WTC11 (cell line): ENCODE results near the gene POLR1G. TPM values are rescaled to one million over a fixed set of nuclear protein-coding genes. Genes with fewer than 3 reads are reported as not detected.

ENCODE experiments used
- ATAC-seq: fragments of 200-7000 bp; cut with Tn5 transposase; 2 replicates; pipeline ENCODE4 v1.10.0; 2021; ENCODE audit warnings: mild to moderate bottlenecking, moderate library complexity
- CTCF ChIA-PET: fragments of 300-600 bp; sonication (Branson Sonifier 250); formaldehyde crosslinking; loops from one replicate; lab custom pipeline; 2021; ENCODE audit warnings: antibody characterized with exemption; lab: Charles Lee
- POLR2A ChIA-PET: fragments of 350-600 bp; sonication (Branson Sonifier 250); formaldehyde crosslinking; loops from one replicate; lab custom pipeline; 2021; ENCODE audit warnings: antibody characterized with exemption; lab: Charles Lee
- DNase-seq: peaks from one replicate; pipeline ENCODE4 v3.0.0; 2021; ENCODE audit warnings: low spot score
- H3K27ac Mint-ChIP-seq: 2 replicates; pipeline ENCODE4 v1.8.0; 2021; ENCODE audit warnings: mixed read lengths
- H3K27me3 Mint-ChIP-seq: 2 replicates; pipeline ENCODE4 v1.8.0; 2021; ENCODE audit warnings: low read depth, mild to moderate bottlenecking, moderate library complexity, mixed read lengths
- H3K36me3 Mint-ChIP-seq: 2 replicates; pipeline ENCODE4 v1.8.0; 2021; ENCODE audit warnings: mixed read lengths
- H3K4me1 Mint-ChIP-seq: 2 replicates; pipeline ENCODE4 v1.8.0; 2022; ENCODE audit warnings: mixed read lengths
- H3K4me3 Mint-ChIP-seq: 2 replicates; pipeline ENCODE4 v1.8.0; 2021; ENCODE audit warnings: mild to moderate bottlenecking, moderate library complexity, mixed read lengths
- H3K9me3 Mint-ChIP-seq: 2 replicates; pipeline ENCODE4 v1.8.0; 2021; ENCODE audit warnings: mixed read lengths
- CTCF ChIP-seq: fragments of 200-600 bp; IDR thresholded peaks from 2 replicates; pipeline ENCODE4 v1.8.0; 2022; ENCODE audit warnings: antibody characterized with exemption
- E2F5 ChIP-seq: sonication (generic); formaldehyde crosslinking; IDR thresholded peaks from 2 replicates; pipeline ENCODE4 v1.8.1; 2022; ENCODE audit warnings: mild to moderate bottlenecking, moderate library complexity, missing genetic modification reagents
- EMX1 ChIP-seq: fragments of 250-450 bp; sonication (Bioruptor Pico); IDR thresholded peaks from 2 replicates; pipeline ENCODE4 v1.8.0; 2021; ENCODE audit warnings: mild to moderate bottlenecking
- ESRRA ChIP-seq: sonication (generic); formaldehyde crosslinking; IDR thresholded peaks from 2 replicates; pipeline ENCODE4 v1.8.1; 2022; ENCODE audit warnings: mild to moderate bottlenecking, missing genetic modification reagents, borderline replicate concordance
- ETV6 ChIP-seq: sonication (generic); formaldehyde crosslinking; IDR thresholded peaks from 2 replicates; pipeline ENCODE4 v1.8.1; 2022; ENCODE audit warnings: mild to moderate bottlenecking, missing genetic modification reagents
- GABPB1 ChIP-seq: sonication (generic); formaldehyde crosslinking; IDR thresholded peaks from 2 replicates; pipeline ENCODE4 v1.8.1; 2023; ENCODE audit warnings: mild to moderate bottlenecking, missing genetic modification reagents
- IRF1 ChIP-seq: sonication (generic); formaldehyde crosslinking; IDR thresholded peaks from 2 replicates; pipeline ENCODE4 v1.8.0; 2023; ENCODE audit warnings: missing genetic modification reagents
- NFYB ChIP-seq: sonication (generic); formaldehyde crosslinking; conservative IDR thresholded peaks from 2 replicates; pipeline ENCODE4 v1.8.0; 2022; ENCODE audit warnings: low read depth, missing genetic modification reagents
- NR2C2 ChIP-seq: sonication (generic); formaldehyde crosslinking; IDR thresholded peaks from 2 replicates; pipeline ENCODE4 v1.8.0; 2022; ENCODE audit warnings: mild to moderate bottlenecking, missing genetic modification reagents
- NR3C1 ChIP-seq: sonication (generic); formaldehyde crosslinking; conservative IDR thresholded peaks from 2 replicates; pipeline ENCODE4 v1.8.1; 2023; ENCODE audit warnings: low read depth, mild to moderate bottlenecking, missing genetic modification reagents
- OVOL2 ChIP-seq: fragments of 250-450 bp; sonication (Bioruptor Pico); IDR thresholded peaks from 2 replicates; pipeline ENCODE4 v1.9.0; 2021; ENCODE audit warnings: mild to moderate bottlenecking, borderline replicate concordance
- PREB ChIP-seq: sonication (generic); formaldehyde crosslinking; IDR thresholded peaks from 2 replicates; pipeline ENCODE4 v1.8.1; 2022; ENCODE audit warnings: mild to moderate bottlenecking, missing genetic modification reagents, moderate library complexity, borderline replicate concordance
- PRRX2 ChIP-seq: fragments of 250-450 bp; sonication (Bioruptor Pico); IDR thresholded peaks from 2 replicates; pipeline ENCODE4 v1.8.0; 2021; ENCODE audit warnings: mild to moderate bottlenecking
- RELA ChIP-seq: sonication (generic); formaldehyde crosslinking; IDR thresholded peaks from 2 replicates; pipeline ENCODE4 v1.8.1; 2022; ENCODE audit warnings: missing genetic modification reagents, mild to moderate bottlenecking, borderline replicate concordance
- RORB ChIP-seq: fragments of 250-450 bp; sonication (Bioruptor Pico); IDR thresholded peaks from 2 replicates; pipeline ENCODE4 v1.9.0; 2021; ENCODE audit warnings: mild to moderate bottlenecking
- SMAD3 ChIP-seq: sonication (generic); formaldehyde crosslinking; IDR thresholded peaks from 2 replicates; pipeline ENCODE4 v1.8.0; 2022; ENCODE audit warnings: missing genetic modification reagents, mild to moderate bottlenecking, borderline replicate concordance
- ZNF219 ChIP-seq: sonication (generic); formaldehyde crosslinking; IDR thresholded peaks from 2 replicates; pipeline ENCODE4 v1.8.0; 2023; ENCODE audit warnings: missing genetic modification reagents, mild to moderate bottlenecking, borderline replicate concordance
- ZNF263 ChIP-seq: sonication (generic); formaldehyde crosslinking; IDR thresholded peaks from 2 replicates; pipeline ENCODE4 v1.8.1; 2022; ENCODE audit warnings: low read depth, mild to moderate bottlenecking, moderate library complexity, missing genetic modification reagents
- ZNF396 ChIP-seq: fragments of 250-450 bp; sonication (Bioruptor Pico); IDR thresholded peaks from 2 replicates; pipeline ENCODE4 v1.8.0; 2021; ENCODE audit warnings: mild to moderate bottlenecking, moderate library complexity, borderline replicate concordance
- ZNF512 ChIP-seq: sonication (generic); formaldehyde crosslinking; IDR thresholded peaks from 2 replicates; pipeline ENCODE4 v1.8.1; 2022; ENCODE audit warnings: missing genetic modification reagents, borderline replicate concordance
- total RNA-seq: library from RNA; stranded (reverse); gene quantifications from 3 replicates; pipeline ENCODE4 v1.2.3, GENCODE V29; 2021
- TF ChIP-seq, protein P1 (sequence below): sonication (generic); formaldehyde crosslinking; conservative IDR thresholded peaks from 2 replicates; pipeline ENCODE4 v1.8.1; 2023; ENCODE audit warnings: mild to moderate bottlenecking, low read depth, missing genetic modification reagents, moderate library complexity
- TF ChIP-seq, protein P2 (sequence below): sonication (generic); formaldehyde crosslinking; IDR thresholded peaks from 2 replicates; pipeline ENCODE4 v1.8.1; 2023; ENCODE audit warnings: mild to moderate bottlenecking, missing genetic modification reagents

Gene POLR1G
- total RNA-seq, 1 experiment from 2014 or later: 38.1 TPM

DNA sequence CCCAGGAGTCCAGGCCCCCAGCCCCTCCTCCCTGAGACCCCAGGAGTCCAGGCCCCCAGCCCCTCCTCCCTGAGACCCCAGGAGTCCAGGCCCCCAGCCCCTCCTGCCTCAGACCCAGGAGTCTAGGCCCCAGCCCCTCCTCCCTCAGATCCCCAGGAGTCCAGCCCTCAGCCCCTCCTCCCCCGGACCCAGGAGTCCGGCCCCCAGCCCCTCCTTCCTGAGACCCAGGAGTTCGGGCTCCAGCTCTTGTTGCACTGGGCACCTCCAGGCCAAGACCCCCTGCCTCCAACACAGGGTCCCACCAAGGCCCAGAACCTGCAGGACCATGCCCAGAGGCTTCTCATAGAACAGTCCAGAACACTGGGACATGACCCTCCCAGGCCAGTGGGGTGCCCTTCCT is 13.5 kb downstream of the POLR1G start:
- H3K27ac Mint-ChIP-seq: no peak overlapping the region
- CTCF ChIA-PET: interaction anchor here (0.6 to 1.3 kb wide), 4 partner anchors 59 to 379 kb away, joined by 3 to 7 read pairs (median 4); no protein-coding TSS in a partner anchor
- no peak for TF ChIP-seq RORB (CRISPR knock-in tag)
- no peak for TF ChIP-seq ETV6
- no peak for TF ChIP-seq CTCF
- no peak for TF ChIP-seq EMX1 (CRISPR knock-in tag)
- no peak for TF ChIP-seq ZNF512 (CRISPR knock-in tag)
- TF ChIP-seq ZNF219 (CRISPR knock-in tag): no peak
- no peak for TF ChIP-seq SMAD3 (CRISPR knock-in tag)
- no peak for TF ChIP-seq PRRX2 (CRISPR knock-in tag)
- TF ChIP-seq, all 79 proteins: peak for 0
- no peak for ATAC-seq
- no peak for DNase-seq
- Mint-ChIP-seq H3K4me1 (peaks cover 16% of the 10 kb centered on the region), H3K9me3 (no peaks in the 10 kb centered on the region), H3K36me3 (peaks cover 14% of the 10 kb centered on the region), H3K27me3 (no peaks in the 10 kb centered on the region), H3K4me3 (no peak overlapping the region)
- POLR2A ChIA-PET: no interaction called here

- peaks cover 14% of the 10 kb centered on the region for H3K36me3 Mint-ChIP-seq
- no peak overlapping the region for H3K27ac Mint-ChIP-seq
- H3K4me3 Mint-ChIP-seq: no peak overlapping the region
- no peak for ATAC-seq
- CTCF ChIA-PET: interaction anchor here (0.6 to 1.3 kb wide), 4 partner anchors 59 to 379 kb away, joined by 3 to 7 read pairs (median 4); no protein-coding TSS in a partner anchor
- POLR2A ChIA-PET: no interaction called here
- H3K27me3 Mint-ChIP-seq: no peaks in the 10 kb centered on the region
- TF ChIP-seq NR3C1 (no peak), ZNF263 (CRISPR knock-in tag) (0 out of 2 replicates have a peak, but pooled peaks have one; percentile 26)
- H3K9me3 Mint-ChIP-seq: no peaks in the 10 kb centered on the region
- DNase-seq: no peak
- H3K4me1 Mint-ChIP-seq: peaks cover 16% of the 10 kb centered on the region
Measured at GRCh38 chr19:45420356-45420755, 13.9 kb downstream of the POLR1G start.

DNA sequence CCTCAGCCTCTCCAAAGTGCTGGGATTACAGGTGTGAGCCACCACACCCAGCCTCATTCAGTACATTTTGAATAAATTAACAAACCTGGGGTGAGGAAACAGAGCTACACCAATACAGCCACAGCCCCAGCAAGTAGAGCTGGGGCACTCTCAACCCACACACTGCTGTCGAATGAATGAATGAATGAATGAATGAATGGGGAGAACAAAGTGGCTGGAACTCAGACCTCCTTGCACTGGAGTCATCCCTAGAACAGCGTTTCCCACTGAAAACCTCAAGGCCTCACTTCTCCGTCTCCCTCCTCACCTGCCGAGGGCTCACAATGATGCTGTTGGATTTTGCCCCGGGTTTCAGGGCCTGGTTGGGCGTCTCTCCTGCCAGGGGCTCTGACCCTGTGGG is 14.4 kb downstream of the POLR1G start:
- ChIA-PET CTCF (no interaction called here), POLR2A (interaction anchor here (0.6 kb wide), 1 partner anchor 38 kb away, joined by 3 read pairs; no protein-coding TSS in a partner anchor)
- Mint-ChIP-seq H3K36me3 (peaks cover 13% of the 10 kb centered on the region), H3K4me1 (peaks cover 21% of the 10 kb centered on the region), H3K27me3 (no peaks in the 10 kb centered on the region), H3K27ac (no peak overlapping the region), H3K4me3 (no peak overlapping the region), H3K9me3 (no peaks in the 10 kb centered on the region)
- ATAC-seq: no peak
- DNase-seq: no peak
- TF ChIP-seq ZNF396 (CRISPR knock-in tag) (no peak), OVOL2 (CRISPR knock-in tag) (no peak), PREB (CRISPR knock-in tag) (no peak), IRF1 (no peak), GABPB1 (CRISPR knock-in tag) (no peak), ESRRA (CRISPR knock-in tag) (no peak), RELA (no peak), NR2C2 (CRISPR knock-in tag) (no peak), NFYB (CRISPR knock-in tag) (no peak), E2F5 (CRISPR knock-in tag) (no peak)
- TF ChIP-seq, protein P1, sequence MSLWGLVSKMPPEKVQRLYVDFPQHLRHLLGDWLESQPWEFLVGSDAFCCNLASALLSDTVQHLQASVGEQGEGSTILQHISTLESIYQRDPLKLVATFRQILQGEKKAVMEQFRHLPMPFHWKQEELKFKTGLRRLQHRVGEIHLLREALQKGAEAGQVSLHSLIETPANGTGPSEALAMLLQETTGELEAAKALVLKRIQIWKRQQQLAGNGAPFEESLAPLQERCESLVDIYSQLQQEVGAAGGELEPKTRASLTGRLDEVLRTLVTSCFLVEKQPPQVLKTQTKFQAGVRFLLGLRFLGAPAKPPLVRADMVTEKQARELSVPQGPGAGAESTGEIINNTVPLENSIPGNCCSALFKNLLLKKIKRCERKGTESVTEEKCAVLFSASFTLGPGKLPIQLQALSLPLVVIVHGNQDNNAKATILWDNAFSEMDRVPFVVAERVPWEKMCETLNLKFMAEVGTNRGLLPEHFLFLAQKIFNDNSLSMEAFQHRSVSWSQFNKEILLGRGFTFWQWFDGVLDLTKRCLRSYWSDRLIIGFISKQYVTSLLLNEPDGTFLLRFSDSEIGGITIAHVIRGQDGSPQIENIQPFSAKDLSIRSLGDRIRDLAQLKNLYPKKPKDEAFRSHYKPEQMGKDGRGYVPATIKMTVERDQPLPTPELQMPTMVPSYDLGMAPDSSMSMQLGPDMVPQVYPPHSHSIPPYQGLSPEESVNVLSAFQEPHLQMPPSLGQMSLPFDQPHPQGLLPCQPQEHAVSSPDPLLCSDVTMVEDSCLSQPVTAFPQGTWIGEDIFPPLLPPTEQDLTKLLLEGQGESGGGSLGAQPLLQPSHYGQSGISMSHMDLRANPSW (CRISPR knock-in tag): no peak
- TF ChIP-seq, protein P2, sequence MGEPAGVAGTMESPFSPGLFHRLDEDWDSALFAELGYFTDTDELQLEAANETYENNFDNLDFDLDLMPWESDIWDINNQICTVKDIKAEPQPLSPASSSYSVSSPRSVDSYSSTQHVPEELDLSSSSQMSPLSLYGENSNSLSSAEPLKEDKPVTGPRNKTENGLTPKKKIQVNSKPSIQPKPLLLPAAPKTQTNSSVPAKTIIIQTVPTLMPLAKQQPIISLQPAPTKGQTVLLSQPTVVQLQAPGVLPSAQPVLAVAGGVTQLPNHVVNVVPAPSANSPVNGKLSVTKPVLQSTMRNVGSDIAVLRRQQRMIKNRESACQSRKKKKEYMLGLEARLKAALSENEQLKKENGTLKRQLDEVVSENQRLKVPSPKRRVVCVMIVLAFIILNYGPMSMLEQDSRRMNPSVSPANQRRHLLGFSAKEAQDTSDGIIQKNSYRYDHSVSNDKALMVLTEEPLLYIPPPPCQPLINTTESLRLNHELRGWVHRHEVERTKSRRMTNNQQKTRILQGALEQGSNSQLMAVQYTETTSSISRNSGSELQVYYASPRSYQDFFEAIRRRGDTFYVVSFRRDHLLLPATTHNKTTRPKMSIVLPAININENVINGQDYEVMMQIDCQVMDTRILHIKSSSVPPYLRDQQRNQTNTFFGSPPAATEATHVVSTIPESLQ (CRISPR knock-in tag): no peak
